ENCODE measurements around the gene KIAA0513. TPM values are rescaled to one million over a fixed set of nuclear protein-coding genes. Genes with fewer than 3 reads are reported as not detected.

The KIAA0513 gene
- total RNA-seq, 1 experiment from 2014 or later = 7.8 TPM

GRCh38 chr16:85113913-85114312, 86.3 kb downstream of the KIAA0513 start:
- POLR2A ChIA-PET = no interaction called here
- Mint-ChIP-seq H3K4me1 (peaks cover 10% of the 10 kb centered on the region), H3K36me3 (no peaks in the 10 kb centered on the region), H3K27me3 (ENCODE audit: low read depth) (no peaks in the 10 kb centered on the region), H3K27ac (no peak overlapping the region), H3K4me3 (no peak overlapping the region), H3K9me3 (no peaks in the 10 kb centered on the region)
- no peak for DNase-seq (ENCODE audit: low spot score)
- ATAC-seq = no peak
- TF ChIP-seq CREB1 (CRISPR knock-in tag; IDR thresholded peaks at IDR 0.05) = no peak
- TF ChIP-seq, protein P1, sequence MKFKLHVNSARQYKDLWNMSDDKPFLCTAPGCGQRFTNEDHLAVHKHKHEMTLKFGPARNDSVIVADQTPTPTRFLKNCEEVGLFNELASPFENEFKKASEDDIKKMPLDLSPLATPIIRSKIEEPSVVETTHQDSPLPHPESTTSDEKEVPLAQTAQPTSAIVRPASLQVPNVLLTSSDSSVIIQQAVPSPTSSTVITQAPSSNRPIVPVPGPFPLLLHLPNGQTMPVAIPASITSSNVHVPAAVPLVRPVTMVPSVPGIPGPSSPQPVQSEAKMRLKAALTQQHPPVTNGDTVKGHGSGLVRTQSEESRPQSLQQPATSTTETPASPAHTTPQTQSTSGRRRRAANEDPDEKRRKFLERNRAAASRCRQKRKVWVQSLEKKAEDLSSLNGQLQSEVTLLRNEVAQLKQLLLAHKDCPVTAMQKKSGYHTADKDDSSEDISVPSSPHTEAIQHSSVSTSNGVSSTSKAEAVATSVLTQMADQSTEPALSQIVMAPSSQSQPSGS (CRISPR knock-in tag; IDR thresholded peaks at IDR 0.05; ENCODE audit: borderline replicate concordance, low read depth) = no peak
- no peak for TF ChIP-seq IRF1 (CRISPR knock-in tag; IDR thresholded peaks at IDR 0.05)
- no peak for TF ChIP-seq ZNF671 (CRISPR knock-in tag; IDR thresholded peaks at IDR 0.05)
- no peak for TF ChIP-seq E2F1 (CRISPR knock-in tag; IDR thresholded peaks at IDR 0.05)
- no peak for TF ChIP-seq MAX (CRISPR knock-in tag; IDR thresholded peaks at IDR 0.05)
- TF ChIP-seq, protein P2, sequence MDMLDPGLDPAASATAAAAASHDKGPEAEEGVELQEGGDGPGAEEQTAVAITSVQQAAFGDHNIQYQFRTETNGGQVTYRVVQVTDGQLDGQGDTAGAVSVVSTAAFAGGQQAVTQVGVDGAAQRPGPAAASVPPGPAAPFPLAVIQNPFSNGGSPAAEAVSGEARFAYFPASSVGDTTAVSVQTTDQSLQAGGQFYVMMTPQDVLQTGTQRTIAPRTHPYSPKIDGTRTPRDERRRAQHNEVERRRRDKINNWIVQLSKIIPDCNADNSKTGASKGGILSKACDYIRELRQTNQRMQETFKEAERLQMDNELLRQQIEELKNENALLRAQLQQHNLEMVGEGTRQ (CRISPR knock-in tag; IDR thresholded peaks at IDR 0.05) = no peak
- TF ChIP-seq, protein P3, sequence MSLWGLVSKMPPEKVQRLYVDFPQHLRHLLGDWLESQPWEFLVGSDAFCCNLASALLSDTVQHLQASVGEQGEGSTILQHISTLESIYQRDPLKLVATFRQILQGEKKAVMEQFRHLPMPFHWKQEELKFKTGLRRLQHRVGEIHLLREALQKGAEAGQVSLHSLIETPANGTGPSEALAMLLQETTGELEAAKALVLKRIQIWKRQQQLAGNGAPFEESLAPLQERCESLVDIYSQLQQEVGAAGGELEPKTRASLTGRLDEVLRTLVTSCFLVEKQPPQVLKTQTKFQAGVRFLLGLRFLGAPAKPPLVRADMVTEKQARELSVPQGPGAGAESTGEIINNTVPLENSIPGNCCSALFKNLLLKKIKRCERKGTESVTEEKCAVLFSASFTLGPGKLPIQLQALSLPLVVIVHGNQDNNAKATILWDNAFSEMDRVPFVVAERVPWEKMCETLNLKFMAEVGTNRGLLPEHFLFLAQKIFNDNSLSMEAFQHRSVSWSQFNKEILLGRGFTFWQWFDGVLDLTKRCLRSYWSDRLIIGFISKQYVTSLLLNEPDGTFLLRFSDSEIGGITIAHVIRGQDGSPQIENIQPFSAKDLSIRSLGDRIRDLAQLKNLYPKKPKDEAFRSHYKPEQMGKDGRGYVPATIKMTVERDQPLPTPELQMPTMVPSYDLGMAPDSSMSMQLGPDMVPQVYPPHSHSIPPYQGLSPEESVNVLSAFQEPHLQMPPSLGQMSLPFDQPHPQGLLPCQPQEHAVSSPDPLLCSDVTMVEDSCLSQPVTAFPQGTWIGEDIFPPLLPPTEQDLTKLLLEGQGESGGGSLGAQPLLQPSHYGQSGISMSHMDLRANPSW (CRISPR knock-in tag; conservative IDR thresholded peaks at IDR 0.05; ENCODE audit: low read depth) = no peak
- TF ChIP-seq, protein P4, sequence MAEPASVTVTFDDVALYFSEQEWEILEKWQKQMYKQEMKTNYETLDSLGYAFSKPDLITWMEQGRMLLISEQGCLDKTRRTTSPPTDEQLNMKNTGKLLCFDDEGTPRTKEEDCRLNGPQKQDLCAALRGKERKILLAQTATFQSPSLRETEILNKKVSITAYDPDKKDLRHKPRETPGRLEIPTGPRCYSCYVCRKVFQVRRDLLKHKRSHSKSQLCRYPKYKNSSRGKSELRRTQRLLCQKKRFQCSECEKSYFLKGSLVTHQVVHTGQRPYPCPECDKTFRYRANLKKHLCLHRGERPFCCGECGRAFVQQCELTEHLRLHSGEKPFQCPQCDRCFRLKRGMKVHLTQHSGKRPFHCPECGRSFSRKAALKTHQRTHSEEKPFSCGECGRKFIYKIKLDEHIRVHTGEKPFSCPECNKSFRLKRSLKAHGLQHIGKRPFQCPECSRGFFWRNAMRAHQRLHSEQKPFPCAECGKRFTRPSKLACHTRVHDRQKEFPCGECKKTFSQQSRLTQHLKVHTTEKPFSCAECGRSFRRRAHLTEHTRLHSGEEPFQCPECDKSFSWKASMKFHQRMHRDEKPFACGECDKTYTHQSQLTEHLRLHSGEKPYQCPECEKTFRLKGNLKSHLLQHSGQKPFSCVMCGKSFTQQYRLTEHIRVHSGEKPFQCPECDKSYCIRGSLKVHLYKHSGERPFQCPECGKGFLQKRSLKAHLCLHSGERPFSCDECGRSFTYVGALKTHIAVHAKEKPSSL (CRISPR knock-in tag; conservative IDR thresholded peaks at IDR 0.05) = no peak
- TF ChIP-seq, protein P5, sequence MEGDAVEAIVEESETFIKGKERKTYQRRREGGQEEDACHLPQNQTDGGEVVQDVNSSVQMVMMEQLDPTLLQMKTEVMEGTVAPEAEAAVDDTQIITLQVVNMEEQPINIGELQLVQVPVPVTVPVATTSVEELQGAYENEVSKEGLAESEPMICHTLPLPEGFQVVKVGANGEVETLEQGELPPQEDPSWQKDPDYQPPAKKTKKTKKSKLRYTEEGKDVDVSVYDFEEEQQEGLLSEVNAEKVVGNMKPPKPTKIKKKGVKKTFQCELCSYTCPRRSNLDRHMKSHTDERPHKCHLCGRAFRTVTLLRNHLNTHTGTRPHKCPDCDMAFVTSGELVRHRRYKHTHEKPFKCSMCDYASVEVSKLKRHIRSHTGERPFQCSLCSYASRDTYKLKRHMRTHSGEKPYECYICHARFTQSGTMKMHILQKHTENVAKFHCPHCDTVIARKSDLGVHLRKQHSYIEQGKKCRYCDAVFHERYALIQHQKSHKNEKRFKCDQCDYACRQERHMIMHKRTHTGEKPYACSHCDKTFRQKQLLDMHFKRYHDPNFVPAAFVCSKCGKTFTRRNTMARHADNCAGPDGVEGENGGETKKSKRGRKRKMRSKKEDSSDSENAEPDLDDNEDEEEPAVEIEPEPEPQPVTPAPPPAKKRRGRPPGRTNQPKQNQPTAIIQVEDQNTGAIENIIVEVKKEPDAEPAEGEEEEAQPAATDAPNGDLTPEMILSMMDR (IDR thresholded peaks at IDR 0.05) = no peak
- no peak for TF ChIP-seq ZNF232 (CRISPR knock-in tag; IDR thresholded peaks at IDR 0.05)
- TF ChIP-seq, protein P6, sequence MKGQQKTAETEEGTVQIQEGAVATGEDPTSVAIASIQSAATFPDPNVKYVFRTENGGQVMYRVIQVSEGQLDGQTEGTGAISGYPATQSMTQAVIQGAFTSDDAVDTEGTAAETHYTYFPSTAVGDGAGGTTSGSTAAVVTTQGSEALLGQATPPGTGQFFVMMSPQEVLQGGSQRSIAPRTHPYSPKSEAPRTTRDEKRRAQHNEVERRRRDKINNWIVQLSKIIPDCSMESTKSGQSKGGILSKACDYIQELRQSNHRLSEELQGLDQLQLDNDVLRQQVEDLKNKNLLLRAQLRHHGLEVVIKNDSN (CRISPR knock-in tag; IDR thresholded peaks at IDR 0.05) = no peak
- CTCF ChIA-PET = interaction anchor here (1.1 to 2.3 kb wide), 17 partner anchors 9 to 323 kb away, joined by 3 to 81 read pairs (median 16); no protein-coding TSS in a partner anchor

All from WTC11 (cell line).